Measurements from ENCODE around the gene RNF5. TPM values are rescaled to one million over a fixed set of nuclear protein-coding genes. Genes with fewer than 3 reads are reported as not detected.

Gene RNF5
- total and polyA plus RNA-seq, 10 of the 15 experiments (the other 5 are each of a cell fraction or from before 2014, with no cell fraction given): 31.4 to 114 (median 62.8) TPM

- TF ChIP-seq ATF2 (IDR thresholded peaks at IDR 0.05; ENCODE audit: low read length): no peak
- no peak for TF ChIP-seq SKIL (IDR thresholded peaks at IDR 0.05; ENCODE audit: low read depth, poor library complexity, severe bottlenecking)
- no peak for TF ChIP-seq BACH1 (IDR thresholded peaks at IDR 0.05; ENCODE audit: borderline replicate concordance)
- no peak for TF ChIP-seq NFYB (IDR thresholded peaks at IDR 0.05; ENCODE audit: insufficient read depth, low read depth, low read length)
- TF ChIP-seq BCL11A (IDR thresholded peaks at IDR 0.05; ENCODE audit: low read depth, low read length): no peak
- no peak for TF ChIP-seq IRF3 (IDR thresholded peaks at IDR 0.05)
- no peak for TF ChIP-seq SPI1 (IDR thresholded peaks at IDR 0.05; ENCODE audit: borderline replicate concordance, insufficient read depth, low read depth, low read length)
- no peak for TF ChIP-seq PAX8 (IDR thresholded peaks at IDR 0.05)
- no peak for TF ChIP-seq ZNF592 (IDR thresholded peaks at IDR 0.05)
- TF ChIP-seq EZH2 (IDR thresholded peaks at IDR 0.05; ENCODE audit: borderline replicate concordance, control insufficient read depth, low read depth, low read length): no peak
- no peak for TF ChIP-seq BCLAF1 (IDR thresholded peaks at IDR 0.05)
- no peak for TF ChIP-seq HSF1 (IDR thresholded peaks at IDR 0.05; ENCODE audit: low read depth, low read length)
- TF ChIP-seq ATF3 (IDR thresholded peaks at IDR 0.05; ENCODE audit: borderline replicate concordance, extremely low read depth, low read depth, low read length): no peak
Observed at GRCh38 chr6:32178547-32179440, 589 bp downstream of the RNF5 start (continued).

Data from GM12878 (cell line).